ENCODE data around the gene BLM.

- TF ChIP-seq, protein P1, sequence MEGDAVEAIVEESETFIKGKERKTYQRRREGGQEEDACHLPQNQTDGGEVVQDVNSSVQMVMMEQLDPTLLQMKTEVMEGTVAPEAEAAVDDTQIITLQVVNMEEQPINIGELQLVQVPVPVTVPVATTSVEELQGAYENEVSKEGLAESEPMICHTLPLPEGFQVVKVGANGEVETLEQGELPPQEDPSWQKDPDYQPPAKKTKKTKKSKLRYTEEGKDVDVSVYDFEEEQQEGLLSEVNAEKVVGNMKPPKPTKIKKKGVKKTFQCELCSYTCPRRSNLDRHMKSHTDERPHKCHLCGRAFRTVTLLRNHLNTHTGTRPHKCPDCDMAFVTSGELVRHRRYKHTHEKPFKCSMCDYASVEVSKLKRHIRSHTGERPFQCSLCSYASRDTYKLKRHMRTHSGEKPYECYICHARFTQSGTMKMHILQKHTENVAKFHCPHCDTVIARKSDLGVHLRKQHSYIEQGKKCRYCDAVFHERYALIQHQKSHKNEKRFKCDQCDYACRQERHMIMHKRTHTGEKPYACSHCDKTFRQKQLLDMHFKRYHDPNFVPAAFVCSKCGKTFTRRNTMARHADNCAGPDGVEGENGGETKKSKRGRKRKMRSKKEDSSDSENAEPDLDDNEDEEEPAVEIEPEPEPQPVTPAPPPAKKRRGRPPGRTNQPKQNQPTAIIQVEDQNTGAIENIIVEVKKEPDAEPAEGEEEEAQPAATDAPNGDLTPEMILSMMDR (IDR thresholded peaks at IDR 0.05) = no peak
- no peak for TF ChIP-seq POLR2A (IDR thresholded peaks at IDR 0.05)
These were observed 11.9 kb upstream of the BLM start for GRCh38 chr15:90705212-90705611.

All from ovary (tissue), 3 donors.